ENCODE data around the gene LRP1-AS.

LRP1-AS gene

DNA sequence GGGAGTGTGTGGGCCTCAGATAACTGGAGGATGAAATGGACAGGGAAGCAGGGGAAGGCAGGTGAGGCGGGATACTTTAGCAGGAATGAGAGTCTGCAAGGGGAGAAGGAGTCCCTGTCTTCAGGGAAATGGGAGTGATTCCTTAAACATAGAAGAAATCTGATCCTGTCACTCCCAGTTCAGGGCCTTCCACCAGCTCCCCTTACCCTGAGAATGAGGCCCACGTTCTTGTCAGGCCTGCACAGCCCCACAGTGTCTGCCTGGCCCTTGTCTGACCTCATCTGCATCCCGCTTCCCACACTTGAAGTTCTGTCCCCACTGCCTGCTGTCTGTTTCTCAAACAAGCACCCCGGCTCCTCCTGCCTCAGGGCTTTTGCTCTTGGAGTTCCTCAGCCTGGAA lies 12.6 kb upstream of the LRP1-AS start:
- DNase-seq (ENCODE audit: low read depth), result no peak

GRCh38 chr12:57159311-57159710 lies 11.9 kb upstream of the LRP1-AS start:
- no peak for DNase-seq (ENCODE audit: low read depth)

DNA sequence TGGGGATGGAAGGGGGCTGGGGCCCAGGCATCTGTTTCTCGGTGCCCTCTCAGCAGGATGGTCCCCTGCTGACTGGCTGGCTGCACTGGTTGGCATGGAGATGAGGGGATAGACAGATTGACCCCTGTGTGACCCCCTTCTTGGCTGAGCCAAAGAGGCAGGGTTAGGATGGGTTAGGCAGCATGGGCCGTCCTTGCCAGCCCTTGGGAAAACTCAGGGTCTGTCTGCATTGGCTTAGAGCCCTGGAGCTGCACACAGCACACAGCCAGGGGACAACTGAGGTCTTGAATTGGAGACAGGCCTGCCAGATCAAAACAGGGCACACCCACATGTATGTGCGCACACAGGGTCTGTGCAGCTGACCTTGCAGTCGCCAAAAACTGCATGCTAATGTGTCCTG lies 11.2 kb upstream of the LRP1-AS start:
- DNase-seq (ENCODE audit: low read depth), result no peak

GRCh38 chr12:57158186-57158585 lies 10.8 kb upstream of the LRP1-AS start:
- DNase-seq (ENCODE audit: low read depth), result no peak

GRCh38 chr12:57157588-57158173 lies 10.3 kb upstream of the LRP1-AS start:
- DNase-seq (ENCODE audit: low read depth), result no peak

- no peak for DNase-seq (ENCODE audit: low read depth)
Observed at GRCh38 chr12:57156701-57157403, 9.4 kb upstream of the LRP1-AS start.

DNA sequence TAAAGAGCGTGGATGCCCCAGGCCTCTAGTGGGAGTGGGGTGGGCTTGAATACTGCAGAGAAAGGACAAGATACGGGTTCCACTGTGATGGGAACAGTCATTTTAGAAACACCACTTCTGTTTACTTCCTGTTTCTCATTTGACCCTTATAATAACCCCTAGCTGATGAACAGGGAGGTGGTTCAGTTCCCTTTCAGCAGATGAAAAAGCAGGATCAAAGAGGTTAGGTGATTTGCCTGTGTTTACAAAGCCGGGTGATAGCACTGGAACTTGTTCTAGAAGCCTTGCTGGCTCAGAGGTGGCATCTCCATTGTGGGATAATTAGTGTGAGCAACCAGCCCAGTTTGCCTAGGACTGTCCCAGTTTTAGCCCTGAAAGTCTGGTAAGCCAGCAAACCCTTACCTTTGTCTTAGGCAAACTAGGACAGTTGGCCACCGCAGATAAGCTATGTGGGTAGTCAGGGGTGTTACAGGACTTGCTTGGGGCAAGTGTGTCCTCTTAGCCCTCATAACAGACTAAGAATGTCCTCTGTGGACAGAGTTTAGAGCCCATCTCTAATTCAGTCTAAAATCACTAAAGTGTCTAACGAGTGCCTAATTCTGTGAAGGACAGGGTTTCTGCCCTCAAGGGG lies 7.5 kb upstream of the LRP1-AS start:
- no peak for DNase-seq (ENCODE audit: low read depth)

- DNase-seq (ENCODE audit: low read depth), result no peak
Observed at GRCh38 chr12:57154076-57154475, 6.7 kb upstream of the LRP1-AS start.

DNA sequence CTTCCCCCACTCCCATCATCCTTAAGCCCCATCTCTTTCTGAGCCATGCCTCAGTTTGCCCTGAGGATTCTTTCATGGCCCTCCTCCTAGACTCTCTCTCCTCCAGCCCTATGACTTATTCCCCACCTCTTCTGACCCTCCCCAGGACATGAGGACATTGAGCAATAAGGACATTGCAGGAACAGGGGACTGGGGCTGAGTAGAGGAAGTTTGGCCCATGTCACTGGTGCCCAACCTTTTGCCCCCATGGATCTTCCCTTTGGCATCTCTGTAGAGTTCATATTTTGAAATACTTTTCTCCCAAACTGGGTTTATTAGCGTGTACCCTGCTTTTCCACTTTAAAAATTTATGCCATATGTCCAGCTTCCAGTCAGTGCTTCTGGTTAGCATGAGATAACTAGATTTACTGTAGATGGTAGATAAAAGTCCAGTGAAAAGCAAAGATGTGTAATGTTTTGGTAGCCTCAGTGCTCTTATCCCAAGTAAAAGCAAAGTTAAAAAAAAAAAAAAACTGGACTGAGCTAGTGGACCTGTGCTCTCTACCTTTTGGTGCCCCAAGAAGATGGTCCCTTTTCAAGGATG lies 6.1 kb upstream of the LRP1-AS start:
- DNase-seq (ENCODE audit: low read depth), result no peak

- DNase-seq (ENCODE audit: low read depth), result no peak
Observed at GRCh38 chr12:57152639-57153038, 5.2 kb upstream of the LRP1-AS start.

DNA sequence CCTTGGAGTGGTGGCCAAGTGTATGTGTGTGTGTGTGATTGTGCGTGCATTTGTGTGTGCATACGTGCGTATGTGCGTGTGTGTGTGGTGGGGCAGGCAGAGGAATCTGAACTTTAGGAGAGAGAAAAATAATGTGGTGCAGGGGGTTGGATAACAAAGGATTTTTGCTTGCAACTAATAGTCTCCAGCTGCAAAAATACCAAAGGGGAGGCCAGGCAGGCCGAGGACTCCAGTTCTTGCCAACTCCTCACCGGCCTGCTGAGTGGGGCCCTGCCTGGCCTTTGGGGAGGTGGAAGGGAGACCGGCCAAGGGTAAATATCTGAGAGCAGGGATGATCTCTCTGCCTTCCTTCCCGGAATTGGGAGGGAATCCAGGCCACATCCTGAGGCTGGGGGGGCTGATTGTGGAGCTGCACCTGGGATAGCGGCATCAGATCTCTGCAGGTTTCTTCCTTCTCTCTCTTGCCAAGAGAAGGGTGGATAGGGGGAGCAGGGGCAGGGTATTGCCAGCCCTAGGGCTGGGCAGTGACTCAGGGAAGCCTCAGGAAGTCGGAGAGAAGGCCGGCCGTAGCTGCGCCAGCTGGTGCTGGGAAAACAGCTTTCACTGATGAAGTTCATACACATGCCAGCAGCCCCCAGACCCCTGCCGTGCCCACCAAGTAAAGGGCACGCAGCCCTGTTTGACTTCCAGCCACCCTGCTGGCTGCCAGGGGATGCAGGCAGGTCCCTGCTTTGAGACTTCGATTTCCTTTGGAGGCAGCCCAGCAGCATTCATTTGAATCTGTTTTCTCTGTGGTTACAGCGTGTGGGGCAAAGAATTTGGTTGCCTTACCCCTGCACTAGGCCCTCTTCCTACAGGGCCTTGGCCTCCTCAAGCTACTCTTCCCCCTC lies 4.6 kb upstream of the LRP1-AS start:
- DNase-seq (ENCODE audit: low read depth), result no peak

DNA sequence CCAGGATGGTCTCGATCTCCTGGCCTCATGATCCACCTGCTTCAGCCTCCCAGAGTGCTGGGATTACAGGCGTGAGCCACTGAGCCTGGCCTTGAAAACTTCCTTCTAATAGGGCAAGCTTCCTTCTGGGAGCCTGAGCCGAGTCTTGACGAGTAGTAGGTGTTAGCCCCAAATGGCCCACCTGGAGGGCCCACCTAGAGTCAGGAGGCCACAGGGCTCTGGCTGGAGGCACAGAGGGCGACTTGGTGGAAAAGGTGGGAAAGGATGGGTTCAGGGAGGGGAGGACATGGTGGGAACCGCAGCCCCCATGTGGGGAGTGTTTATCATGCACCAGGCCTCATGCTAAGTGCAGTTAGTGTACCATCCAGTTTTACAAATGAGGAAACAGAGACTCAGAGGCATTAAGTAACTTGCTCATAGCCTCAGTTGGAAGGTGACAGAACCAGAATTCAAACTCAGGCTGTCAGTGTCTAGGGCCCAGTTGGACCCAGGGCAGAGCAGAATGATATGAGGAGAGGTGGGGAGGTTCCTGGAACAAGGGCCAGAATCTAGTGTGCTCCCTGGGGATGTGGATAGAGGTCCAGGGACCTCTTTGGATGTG lies 3.1 kb upstream of the LRP1-AS start:
- DNase-seq (ENCODE audit: low read depth), result no peak

DNA sequence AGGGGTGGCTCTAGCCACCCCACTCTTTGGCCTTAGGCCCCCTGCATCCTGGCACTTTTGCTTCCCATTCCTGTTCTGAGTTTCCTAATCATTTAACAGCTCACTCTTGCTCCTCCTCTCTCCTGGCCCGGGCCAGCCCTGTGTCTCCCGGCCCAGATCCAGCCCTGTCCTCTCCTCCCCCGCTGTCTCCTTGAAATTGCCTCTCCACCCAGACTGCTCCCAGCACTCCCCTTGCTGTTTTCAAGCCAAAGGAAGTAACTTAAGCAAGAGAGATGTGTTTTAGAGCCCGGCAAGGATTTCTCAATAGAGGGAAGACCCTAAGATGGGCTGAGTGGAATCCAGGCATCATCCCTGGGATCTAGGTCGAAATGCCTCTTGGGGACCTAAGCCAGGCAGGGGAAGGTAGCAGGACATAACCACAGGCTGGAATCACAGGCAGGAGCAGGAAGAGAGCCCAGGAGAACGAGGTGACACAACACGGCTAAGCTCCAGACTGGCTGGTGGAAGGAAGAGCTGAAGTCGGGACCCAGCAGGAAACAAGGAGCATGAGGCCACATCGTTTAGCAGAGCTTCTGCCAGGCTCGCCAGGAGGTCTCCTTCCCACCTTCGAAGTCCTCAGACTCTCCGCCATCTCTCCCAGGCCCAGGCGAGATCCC lies 2.0 kb upstream of the LRP1-AS start:
- DNase-seq (ENCODE audit: low read depth), result no peak

- DNase-seq (ENCODE audit: low read depth), result no peak
Observed at GRCh38 chr12:57148469-57149244, 1.2 kb upstream of the LRP1-AS start.

GRCh38 chr12:57146092-57146491 lies 1.3 kb downstream of the LRP1-AS start:
- DNase-seq (ENCODE audit: low read depth), result no peak

DNA sequence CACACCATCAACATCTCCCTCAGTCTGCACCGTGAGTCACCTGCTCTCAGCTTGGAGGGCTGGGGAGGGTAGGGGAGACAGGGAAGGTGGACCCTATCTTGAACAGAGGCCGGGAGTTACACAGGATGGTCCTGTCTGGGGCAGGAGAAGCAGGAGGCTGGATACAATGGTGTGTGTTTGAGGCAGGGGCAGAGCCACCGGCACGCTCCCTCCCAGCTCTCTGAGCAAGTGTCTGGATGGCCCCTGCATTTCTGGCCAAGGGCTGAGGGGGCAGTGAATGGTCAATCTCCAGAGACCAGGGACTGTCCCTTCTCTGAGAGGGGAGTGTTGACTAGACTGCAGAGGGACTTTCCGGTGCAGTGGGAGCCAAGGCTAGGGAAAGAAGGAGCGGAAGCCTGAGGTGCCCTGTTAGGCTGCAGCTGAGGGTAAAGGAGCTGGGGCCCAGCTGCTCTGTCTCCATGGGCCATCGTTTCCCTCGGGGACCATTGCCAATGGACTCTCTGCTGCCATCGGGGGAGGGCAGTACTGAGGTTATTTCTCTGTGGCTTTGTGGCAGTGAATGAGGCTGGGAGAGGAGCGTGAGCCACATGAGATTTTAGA lies 1.9 kb downstream of the LRP1-AS start:
- DNase-seq (ENCODE audit: low read depth), result no peak

DNA sequence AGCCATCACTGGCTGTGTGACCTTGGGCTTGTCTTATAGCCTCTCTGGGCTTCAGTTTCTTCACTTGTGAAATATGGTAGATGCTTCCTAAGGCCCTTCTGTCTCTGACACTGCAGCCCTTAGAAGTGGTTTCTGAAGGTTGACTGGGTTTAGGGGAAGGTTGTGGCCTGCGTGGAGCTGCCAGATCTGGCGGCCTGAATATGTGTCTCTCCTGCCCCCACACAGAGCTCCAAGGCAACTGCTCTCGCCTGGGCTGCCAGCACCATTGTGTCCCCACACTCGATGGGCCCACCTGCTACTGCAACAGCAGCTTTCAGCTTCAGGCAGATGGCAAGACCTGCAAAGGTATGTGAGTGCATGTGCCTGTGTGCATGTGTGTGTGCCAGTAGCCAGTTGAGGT lies 4.0 kb downstream of the LRP1-AS start:
- no peak for DNase-seq (ENCODE audit: low read depth)

DNA sequence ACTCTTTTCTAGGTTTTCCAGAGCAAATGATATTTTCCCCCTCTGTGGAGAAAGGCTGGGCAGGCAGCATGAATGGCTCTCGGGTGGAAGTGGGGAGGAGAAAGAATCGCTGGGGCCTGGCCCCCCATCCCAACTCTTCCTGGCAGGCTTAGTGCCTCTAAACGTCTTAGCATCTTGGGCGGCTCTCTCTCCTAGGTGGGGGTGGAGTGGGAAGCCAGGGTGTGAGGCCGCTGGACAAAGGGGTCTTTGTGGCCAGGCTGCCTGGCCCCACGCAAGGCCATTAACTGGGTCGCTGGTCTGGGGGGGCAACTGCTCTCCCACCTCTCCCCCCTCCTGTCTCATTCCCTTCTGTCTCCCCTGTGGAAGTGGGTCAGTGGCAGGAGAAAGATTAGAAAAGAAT lies 4.7 kb downstream of the LRP1-AS start:
- DNase-seq (ENCODE audit: low read depth), result no peak

DNA sequence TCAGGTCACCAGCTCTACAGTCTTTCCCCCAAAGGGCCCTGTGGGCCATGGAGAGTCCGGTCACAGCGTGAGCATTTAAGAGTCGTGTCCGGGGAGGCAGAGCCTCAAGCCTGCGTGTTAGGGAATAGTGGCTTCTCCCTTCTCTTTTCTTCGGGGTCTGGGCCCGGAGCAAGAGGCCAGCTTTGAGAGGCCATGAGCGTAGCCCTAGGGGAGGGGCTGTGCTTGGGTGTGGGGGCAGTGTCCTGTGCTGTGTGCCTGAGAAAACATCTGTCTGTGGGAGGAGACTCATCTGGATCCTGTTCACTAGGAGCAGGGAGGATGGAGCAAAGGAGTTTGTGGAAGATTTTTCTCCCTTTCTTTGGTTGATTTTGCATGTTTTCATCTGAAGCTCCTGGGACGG lies 5.3 kb downstream of the LRP1-AS start:
- no peak for DNase-seq (ENCODE audit: low read depth)

DNA sequence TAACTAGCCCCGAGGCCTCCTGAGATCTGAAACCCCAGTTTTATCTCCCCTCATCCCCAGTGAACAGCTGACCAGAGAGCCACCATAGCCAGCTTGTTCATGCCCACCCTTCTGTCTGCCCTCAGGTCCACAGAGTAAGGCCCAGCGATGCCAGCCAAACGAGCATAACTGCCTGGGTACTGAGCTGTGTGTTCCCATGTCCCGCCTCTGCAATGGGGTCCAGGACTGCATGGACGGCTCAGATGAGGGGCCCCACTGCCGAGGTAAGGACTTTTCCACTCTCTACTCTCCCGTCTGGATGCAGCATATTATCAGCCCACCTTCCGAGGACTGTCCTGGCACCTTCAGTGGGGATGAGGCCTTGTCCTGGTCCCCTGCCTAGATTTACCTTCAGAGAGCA lies 6.2 kb downstream of the LRP1-AS start:
- DNase-seq (ENCODE audit: low read depth), result no peak

Data from T-helper 22 cell (primary cell).